ENCODE data around the gene CMIP.

CMIP gene

DNA sequence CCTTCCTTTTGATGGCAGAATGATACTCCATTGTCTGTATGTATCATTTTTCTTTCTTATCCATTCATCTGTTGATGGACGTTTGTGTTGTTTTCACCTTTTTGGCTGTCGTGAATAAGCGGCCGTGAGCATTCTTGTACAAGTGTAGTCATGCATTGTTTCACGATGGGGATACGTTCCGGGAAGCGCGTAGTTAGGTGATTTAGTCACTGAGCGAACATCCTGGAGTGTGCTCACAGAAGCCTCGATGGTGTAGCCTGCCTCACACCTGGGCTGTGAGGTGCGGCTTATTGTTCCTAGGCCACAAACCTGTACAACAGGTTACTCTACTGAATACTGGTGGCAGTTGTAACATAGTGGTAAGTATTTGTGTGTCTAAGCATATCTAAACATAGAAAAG lies 136.5 kb downstream of the CMIP start:
- ChIA-PET CTCF (no interaction called here), POLR2A (no interaction called here)
- TF ChIP-seq ELF4 (IDR thresholded peaks at IDR 0.05) (no peak), HDGF (IDR thresholded peaks at IDR 0.05; ENCODE audit: borderline replicate concordance) (no peak), BHLHE40 (IDR thresholded peaks at IDR 0.05; ENCODE audit: borderline replicate concordance) (no peak), L3MBTL2 (conservative IDR thresholded peaks at IDR 0.05) (no peak), LEF1 (IDR thresholded peaks at IDR 0.05; ENCODE audit: borderline replicate concordance) (no peak), TARDBP (IDR thresholded peaks at IDR 0.05) (no peak), FOXK2 (IDR thresholded peaks at IDR 0.05) (no peak), NFRKB (IDR thresholded peaks at IDR 0.05) (no peak), FOXA1 (IDR thresholded peaks at IDR 0.05) (no peak), SUZ12 (IDR thresholded peaks at IDR 0.05) (no peak), ARNT (IDR thresholded peaks at IDR 0.05) (no peak), SP1 (IDR thresholded peaks at IDR 0.05) (no peak)
- TF ChIP-seq, protein P1, sequence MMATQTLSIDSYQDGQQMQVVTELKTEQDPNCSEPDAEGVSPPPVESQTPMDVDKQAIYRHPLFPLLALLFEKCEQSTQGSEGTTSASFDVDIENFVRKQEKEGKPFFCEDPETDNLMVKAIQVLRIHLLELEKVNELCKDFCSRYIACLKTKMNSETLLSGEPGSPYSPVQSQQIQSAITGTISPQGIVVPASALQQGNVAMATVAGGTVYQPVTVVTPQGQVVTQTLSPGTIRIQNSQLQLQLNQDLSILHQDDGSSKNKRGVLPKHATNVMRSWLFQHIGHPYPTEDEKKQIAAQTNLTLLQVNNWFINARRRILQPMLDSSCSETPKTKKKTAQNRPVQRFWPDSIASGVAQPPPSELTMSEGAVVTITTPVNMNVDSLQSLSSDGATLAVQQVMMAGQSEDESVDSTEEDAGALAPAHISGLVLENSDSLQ (IDR thresholded peaks at IDR 0.05), result no peak
- DNase-seq (ENCODE audit: extremely low spot score), result no peak

DNA sequence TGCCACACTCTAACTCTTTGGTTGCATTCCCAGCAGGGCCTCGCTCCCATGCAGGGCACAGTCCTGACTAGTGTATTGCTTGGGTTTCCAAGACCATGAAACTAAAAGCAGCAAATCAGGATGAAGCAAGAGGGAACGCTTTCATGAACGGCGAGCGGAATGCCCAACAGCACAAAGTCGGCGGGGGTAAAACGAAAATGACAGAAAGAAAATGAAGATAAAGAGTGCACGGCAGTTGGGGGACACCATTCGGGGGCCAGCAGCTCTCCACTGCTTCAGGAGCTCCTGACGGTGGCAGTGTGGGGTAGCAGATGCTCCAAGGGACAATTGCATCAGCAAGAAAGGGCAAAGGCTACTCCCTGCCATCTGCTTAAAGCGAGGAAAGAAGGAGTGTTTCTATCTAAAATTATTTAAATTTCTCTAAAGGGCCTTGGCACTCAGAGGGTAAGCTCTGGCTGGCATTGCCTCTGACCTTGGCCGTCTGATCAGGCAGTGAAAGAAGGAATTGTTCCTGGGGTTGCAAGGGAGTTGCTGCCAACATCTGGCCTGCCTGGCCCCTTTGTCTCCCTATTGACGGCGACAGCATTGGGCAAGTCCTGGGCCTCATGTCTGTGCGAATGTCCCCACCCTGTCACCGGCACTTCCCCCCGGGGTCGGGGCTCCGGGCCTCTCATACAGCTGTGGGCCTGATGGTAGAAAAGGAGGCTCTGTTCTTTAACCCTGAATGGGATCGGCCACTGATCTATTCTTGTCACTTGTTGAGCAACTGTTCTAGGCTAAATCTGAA lies 138.2 kb downstream of the CMIP start:
- TF ChIP-seq BHLHE40 (IDR thresholded peaks at IDR 0.05; ENCODE audit: borderline replicate concordance) (no peak), ZNF384 (IDR thresholded peaks at IDR 0.05) (no peak), TARDBP (IDR thresholded peaks at IDR 0.05) (no peak), LEF1 (IDR thresholded peaks at IDR 0.05; ENCODE audit: borderline replicate concordance) (no peak), SP1 (IDR thresholded peaks at IDR 0.05) (no peak)
- ChIA-PET POLR2A (no interaction called here), CTCF (no interaction called here)
- DNase-seq (ENCODE audit: extremely low spot score), result no peak

DNA sequence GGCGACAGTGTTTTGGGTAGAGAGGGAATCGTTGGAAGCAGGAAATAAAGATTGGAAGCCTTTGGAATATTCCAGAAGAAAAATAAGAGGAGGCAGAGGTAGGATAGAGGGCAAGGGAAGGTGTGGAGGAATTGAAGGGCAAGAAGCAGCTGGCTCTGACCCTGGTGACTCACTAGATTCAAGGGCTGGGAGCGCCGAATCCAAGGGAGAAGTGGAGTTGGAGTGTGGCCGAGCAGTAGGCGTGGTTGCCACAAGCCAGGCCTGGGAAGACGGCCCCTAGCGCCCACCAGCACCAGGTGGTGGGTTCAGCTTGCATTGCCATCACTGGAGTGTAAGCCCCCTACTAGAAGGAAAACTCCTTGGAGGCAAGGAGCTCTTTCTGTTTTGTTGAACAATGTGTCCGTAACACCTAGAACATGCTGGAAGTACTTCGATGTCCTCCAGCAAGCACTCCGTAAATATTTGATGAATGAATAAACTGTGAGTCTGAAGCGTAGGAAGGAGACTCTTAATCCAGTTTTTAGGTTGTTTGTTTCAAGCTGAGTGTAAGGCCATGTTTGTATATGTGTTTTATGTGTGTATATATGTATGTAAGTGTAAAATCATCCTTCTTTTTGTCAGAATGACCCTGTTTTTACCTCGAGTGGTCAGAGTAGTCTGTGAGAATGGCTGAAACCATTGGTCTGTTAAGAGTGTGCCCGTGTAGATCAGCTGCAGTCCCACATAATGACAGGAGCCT lies 139.5 kb downstream of the CMIP start:
- POLR2A ChIA-PET, result no interaction called here
- CTCF ChIA-PET, result interaction anchor here (0.7 kb wide), 1 partner anchor 18 kb away, joined by 3 read pairs; no protein-coding TSS in a partner anchor
- TF ChIP-seq ZNF384 (IDR thresholded peaks at IDR 0.05) (no peak), TARDBP (IDR thresholded peaks at IDR 0.05) (no peak), HDGF (IDR thresholded peaks at IDR 0.05; ENCODE audit: borderline replicate concordance) (no peak), SUZ12 (IDR thresholded peaks at IDR 0.05) (no peak), L3MBTL2 (conservative IDR thresholded peaks at IDR 0.05) (no peak), SP1 (IDR thresholded peaks at IDR 0.05) (no peak), BHLHE40 (IDR thresholded peaks at IDR 0.05; ENCODE audit: borderline replicate concordance) (no peak), FOXM1 (IDR thresholded peaks at IDR 0.05; ENCODE audit: borderline replicate concordance) (no peak), LEF1 (IDR thresholded peaks at IDR 0.05; ENCODE audit: borderline replicate concordance) (no peak), ELF4 (IDR thresholded peaks at IDR 0.05) (no peak), NFRKB (IDR thresholded peaks at IDR 0.05) (no peak), ARNT (IDR thresholded peaks at IDR 0.05) (no peak), FOXA1 (IDR thresholded peaks at IDR 0.05) (no peak), CTBP1 (IDR thresholded peaks at IDR 0.05; ENCODE audit: borderline replicate concordance) (no peak)
- DNase-seq (ENCODE audit: extremely low spot score), result no peak

DNA sequence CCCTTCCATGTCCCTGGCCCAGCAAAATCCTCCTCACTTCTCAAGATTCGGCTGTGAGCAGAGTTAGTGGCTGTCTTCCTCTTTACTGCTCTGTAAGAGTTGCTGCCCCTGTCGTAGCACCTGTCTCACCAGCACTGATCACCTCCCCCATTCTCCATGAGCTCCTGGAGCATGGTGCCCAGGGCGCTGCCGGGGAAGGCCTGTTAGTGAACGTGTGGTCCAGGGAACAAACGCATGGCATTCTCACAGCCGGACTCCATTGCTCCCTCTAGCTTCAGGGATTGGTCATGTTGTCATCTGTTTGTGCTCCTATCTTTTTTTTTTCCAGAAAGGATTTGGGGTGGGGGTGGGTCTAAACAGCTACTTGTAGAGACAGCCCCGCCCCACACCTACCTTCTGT lies 141.2 kb downstream of the CMIP start:
- ChIA-PET CTCF (interaction anchor here (0.6 to 0.8 kb wide), 4 partner anchors 140 to 359 kb away, joined by 4 to 8 read pairs (median 5); no protein-coding TSS in a partner anchor), POLR2A (no interaction called here)
- TF ChIP-seq ELF4 (IDR thresholded peaks at IDR 0.05) (no peak), ZNF384 (IDR thresholded peaks at IDR 0.05) (peak; percentile 75)
- DNase-seq (ENCODE audit: extremely low spot score), result peak; percentile 61

DNA sequence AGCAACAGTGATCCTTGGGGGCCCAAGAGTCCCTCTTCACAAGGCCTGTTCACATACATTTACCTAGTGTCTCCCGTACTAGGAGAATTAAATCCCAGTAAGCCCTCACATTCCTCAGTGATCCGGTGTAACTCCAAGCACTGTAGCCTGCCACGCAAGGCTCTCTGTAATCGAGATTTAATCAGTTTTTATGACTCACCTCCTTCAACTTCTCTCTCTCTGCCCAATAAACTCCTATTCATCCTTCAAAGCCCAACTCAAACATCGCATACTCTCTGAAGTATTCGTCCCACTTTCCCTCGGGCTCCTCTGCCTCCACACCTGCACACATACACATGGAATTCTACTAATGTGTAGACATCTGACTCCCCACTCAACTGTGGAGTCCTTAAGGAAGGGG lies 141.8 kb downstream of the CMIP start:
- ChIA-PET CTCF (interaction anchor here (0.6 to 0.8 kb wide), 3 partner anchors 155 to 359 kb away, joined by 4 to 8 read pairs (median 4); no protein-coding TSS in a partner anchor), POLR2A (no interaction called here)
- DNase-seq (ENCODE audit: extremely low spot score), result no peak
- TF ChIP-seq L3MBTL2 (conservative IDR thresholded peaks at IDR 0.05) (no peak), NFRKB (IDR thresholded peaks at IDR 0.05) (no peak), BHLHE40 (IDR thresholded peaks at IDR 0.05; ENCODE audit: borderline replicate concordance) (no peak), ZNF384 (IDR thresholded peaks at IDR 0.05) (no peak), LEF1 (IDR thresholded peaks at IDR 0.05; ENCODE audit: borderline replicate concordance) (no peak), FOXM1 (IDR thresholded peaks at IDR 0.05; ENCODE audit: borderline replicate concordance) (no peak), ARNT (IDR thresholded peaks at IDR 0.05) (no peak), FOXK2 (IDR thresholded peaks at IDR 0.05) (no peak), SP1 (IDR thresholded peaks at IDR 0.05) (no peak), TARDBP (IDR thresholded peaks at IDR 0.05) (no peak), HDGF (IDR thresholded peaks at IDR 0.05; ENCODE audit: borderline replicate concordance) (no peak), SUZ12 (IDR thresholded peaks at IDR 0.05) (no peak), ELF4 (IDR thresholded peaks at IDR 0.05) (no peak)

DNA sequence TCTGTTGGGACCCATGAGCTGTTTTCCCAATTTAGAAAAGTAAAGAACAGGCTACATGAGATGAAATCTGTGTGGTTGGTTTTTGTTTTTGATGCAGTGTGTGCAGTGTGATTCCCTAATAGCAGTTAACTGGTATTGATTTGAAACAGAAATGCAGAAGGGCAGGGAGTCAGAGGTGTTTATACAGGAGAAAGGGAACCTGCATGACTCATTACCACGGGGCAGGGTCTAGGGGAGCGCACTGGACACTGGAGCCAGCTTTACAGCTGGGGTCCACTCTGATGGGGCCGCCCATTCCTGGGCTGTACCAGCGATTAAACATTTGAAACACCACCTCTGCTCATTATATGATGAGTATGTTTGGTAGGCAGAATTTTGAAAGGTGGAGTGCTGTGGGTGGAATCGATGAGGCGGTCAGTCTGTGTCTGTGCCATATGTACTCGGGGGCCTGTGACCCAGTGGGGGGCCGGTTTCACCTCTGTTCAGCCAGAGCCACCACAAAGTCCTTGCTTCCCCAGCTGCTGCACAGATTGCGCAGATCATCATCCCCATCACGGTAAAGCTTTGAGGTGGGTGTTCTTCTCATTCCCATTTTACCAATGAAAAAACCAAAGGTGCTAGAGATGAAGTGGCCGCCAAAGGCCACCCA lies 142.5 kb downstream of the CMIP start:
- POLR2A ChIA-PET, result no interaction called here
- DNase-seq (ENCODE audit: extremely low spot score), result no peak
- CTCF ChIA-PET, result interaction anchor here (1.1 kb wide), 1 partner anchor 141 kb away, joined by 3 read pairs; no protein-coding TSS in a partner anchor
- no peak for TF ChIP-seq ZNF384 (IDR thresholded peaks at IDR 0.05)
- TF ChIP-seq ELF4 (IDR thresholded peaks at IDR 0.05), result no peak
- TF ChIP-seq SP1 (IDR thresholded peaks at IDR 0.05), result no peak
- no peak for TF ChIP-seq NFRKB (IDR thresholded peaks at IDR 0.05)
- TF ChIP-seq FOXK2 (IDR thresholded peaks at IDR 0.05), result no peak
- TF ChIP-seq FOXM1 (IDR thresholded peaks at IDR 0.05; ENCODE audit: borderline replicate concordance), result no peak
- no peak for TF ChIP-seq HDGF (IDR thresholded peaks at IDR 0.05; ENCODE audit: borderline replicate concordance)
- TF ChIP-seq CTBP1 (IDR thresholded peaks at IDR 0.05; ENCODE audit: borderline replicate concordance), result no peak
- no peak for TF ChIP-seq LEF1 (IDR thresholded peaks at IDR 0.05; ENCODE audit: borderline replicate concordance)
- TF ChIP-seq L3MBTL2 (conservative IDR thresholded peaks at IDR 0.05), result no peak
- no peak for TF ChIP-seq BHLHE40 (IDR thresholded peaks at IDR 0.05; ENCODE audit: borderline replicate concordance)
